Epithelial cell of prostate (primary cell): ENCODE results near the gene ENG.
"Not testable (repeated sequence)": the region's sequence is repeated elsewhere in the genome, so short reads cannot be mapped to it uniquely, and the experiment has no call there.

Experiments used
- DNase-seq: peaks from one replicate; pipeline ENCODE4 v3.0.0-alpha.2; 2011; ENCODE audit warnings: low read depth, low spot score
- H3K27ac ChIP-seq: fragments of 450-650 bp; 2 replicates; pipeline ENCODE4 v1.5.1; 2017; ENCODE audit warnings: mild to moderate bottlenecking

ENG gene

GRCh38 chr9:127781806-127782205 is 72.7 kb downstream of the ENG start:
- no peak overlapping the region for H3K27ac ChIP-seq
- no peak for DNase-seq

DNA sequence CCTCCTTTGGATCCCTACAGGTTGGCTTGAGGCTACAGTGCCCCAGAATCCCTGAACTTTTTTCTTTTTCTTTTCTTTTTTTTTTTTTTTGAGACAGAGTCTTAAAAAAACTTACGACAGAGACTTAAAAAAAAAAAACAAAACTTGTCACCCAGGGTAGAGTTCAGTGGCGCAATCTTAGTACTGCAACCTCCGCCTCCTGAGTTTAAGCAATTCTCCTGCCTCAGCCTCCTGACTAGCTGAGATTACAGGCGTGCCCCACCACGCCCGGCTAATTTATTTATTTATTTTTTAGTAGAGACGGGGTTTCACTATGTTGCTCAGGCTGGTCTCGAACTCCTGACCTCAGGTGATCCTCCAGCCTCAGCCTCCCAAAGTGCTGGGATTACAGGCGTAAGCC is 73.5 kb downstream of the ENG start:
- H3K27ac ChIP-seq, DNase-seq: not testable (repeated sequence)

GRCh38 chr9:127780126-127780885 is 74.2 kb downstream of the ENG start:
- no peak overlapping the region for H3K27ac ChIP-seq
- DNase-seq: no peak

GRCh38 chr9:127779136-127779981 is 75.1 kb downstream of the ENG start:
- no peak overlapping the region for H3K27ac ChIP-seq
- no peak for DNase-seq

GRCh38 chr9:127778280-127779135 is 76.0 kb downstream of the ENG start, which contains the start of gene SH2D3C:
Gene SH2D3C, minus strand, starts transcription at chr9:127778666. Its CDS starts 39 bp downstream, at chr9:127778627.
- no peak within 1 kb of the TSS for H3K27ac ChIP-seq
- DNase-seq: no peak

GRCh38 chr9:127777368-127777980 is 77.0 kb downstream of the ENG start:
- H3K27ac ChIP-seq: no peak overlapping the region
- no peak for DNase-seq

GRCh38 chr9:127776924-127777289 is 77.6 kb downstream of the ENG start:
- no peak overlapping the region for H3K27ac ChIP-seq
- DNase-seq: no peak

- DNase-seq: no peak
- H3K27ac ChIP-seq: no peak overlapping the region
These were observed 78.1 kb downstream of the ENG start for GRCh38 chr9:127776195-127776923.

DNA sequence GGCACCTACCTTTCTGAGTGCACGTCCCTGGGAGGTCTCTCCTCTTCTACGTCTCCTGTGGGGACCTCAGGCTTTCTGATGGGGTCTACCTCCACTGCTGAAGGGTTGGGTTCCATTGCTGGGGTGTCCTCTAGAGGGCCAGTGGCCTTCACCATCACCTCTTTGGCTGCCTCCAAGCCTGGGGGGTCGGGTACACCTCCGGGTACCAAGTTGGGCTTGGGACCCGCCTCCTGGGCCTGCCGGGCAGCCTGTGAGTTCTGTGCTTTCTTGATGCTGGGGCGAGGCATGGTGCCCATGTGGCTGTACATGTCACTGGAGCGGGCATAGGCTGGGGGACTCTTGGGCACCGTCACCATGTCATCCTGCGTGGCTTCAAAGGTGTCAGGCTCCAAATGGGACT is 80.5 kb downstream of the ENG start:
- H3K27ac ChIP-seq: no peak overlapping the region
- no peak for DNase-seq

DNA sequence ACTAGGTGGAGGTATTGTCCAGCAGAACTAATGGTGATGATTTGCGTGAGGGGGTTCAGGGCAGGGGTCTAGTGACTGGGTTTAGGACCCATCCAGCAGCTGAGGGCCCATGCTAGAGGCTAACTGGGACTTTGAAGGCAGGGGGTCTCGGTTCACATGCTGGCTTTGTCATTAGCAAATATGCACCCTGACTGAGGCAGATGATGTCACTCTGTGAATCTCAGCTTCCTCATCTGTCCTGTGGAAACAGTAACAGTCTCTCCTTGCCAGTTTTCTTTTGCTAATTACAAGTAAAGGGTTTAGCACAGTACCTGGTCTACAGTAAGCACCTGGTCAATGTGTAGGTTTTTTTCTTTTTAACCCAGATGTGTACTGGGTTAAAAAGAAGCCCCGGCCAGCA is 81.2 kb downstream of the ENG start:
- DNase-seq: no peak
- no peak overlapping the region for H3K27ac ChIP-seq

- H3K27ac ChIP-seq: no peak overlapping the region
- no peak for DNase-seq
These were observed 81.9 kb downstream of the ENG start for GRCh38 chr9:127772603-127773002.

DNA sequence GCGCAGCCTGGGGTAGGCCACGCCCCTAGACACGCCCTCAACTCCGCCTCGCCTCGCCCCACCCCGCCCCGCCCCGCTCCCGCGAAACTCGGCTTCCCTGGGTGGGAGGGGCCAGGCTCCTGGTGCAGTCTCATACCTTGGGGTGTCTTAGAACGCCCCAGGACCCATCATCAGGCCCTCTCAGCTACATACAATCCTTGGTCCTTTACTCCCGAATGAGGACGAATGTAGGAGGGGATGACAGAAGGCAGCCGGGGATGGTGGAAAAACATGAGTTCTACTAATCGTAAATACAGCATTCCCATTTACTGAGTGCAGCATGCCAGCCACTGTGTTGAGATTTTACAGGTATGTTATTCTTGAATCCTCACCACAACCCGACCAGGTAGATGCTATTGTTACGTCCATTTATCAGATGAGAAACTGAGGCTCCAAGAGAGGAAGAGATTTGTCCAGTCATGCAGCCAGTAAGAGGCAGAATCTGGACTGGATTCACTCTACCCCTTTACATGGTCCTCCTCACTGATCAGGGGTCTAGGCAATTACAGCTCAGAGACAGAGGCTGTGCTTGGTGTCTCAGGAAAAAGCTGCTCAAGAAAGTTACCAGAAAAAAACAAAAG is 82.8 kb downstream of the ENG start:
- H3K27ac ChIP-seq: no peak overlapping the region
- no peak for DNase-seq

- DNase-seq: peak; percentile 91
- no peak overlapping the region for H3K27ac ChIP-seq
These were observed 83.4 kb downstream of the ENG start for GRCh38 chr9:127770905-127771569.

- no peak for DNase-seq
- no peak overlapping the region for H3K27ac ChIP-seq
These were observed 83.9 kb downstream of the ENG start for GRCh38 chr9:127770583-127770904.

DNA sequence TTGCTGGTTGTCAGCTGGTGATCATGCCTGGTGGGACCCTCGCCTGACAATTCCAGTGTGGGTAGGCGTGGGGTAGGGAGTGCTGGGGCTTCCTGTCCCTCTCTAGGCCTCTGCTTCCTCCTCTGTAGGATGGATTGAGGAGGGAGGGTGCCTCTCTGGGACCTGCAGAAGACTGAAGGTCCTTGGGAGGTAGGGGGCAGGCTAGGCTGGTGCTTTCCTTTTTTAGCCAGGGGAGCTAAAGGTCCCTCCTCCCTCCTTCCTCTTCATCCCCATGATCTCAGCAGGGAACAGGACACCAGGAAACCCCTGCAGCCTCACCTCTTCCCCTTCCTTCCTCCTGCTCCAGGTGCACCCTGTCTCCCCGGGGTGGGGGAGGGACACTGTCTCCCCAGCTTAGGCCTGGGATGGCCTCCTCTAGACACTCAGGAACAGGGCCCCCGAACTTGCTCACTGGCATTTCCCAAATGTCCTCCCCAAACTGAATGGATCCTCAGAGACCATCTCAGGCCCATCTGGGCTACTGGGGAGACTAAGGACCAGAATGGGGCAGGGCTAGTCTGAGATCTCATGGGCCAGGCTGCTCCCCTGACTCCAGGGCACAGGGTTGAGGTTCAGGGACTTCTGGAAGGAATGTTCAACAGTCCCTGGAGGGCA is 84.4 kb downstream of the ENG start:
- DNase-seq: no peak
- H3K27ac ChIP-seq: no peak overlapping the region

- no peak for DNase-seq
- no peak overlapping the region for H3K27ac ChIP-seq
These were observed 85.4 kb downstream of the ENG start for GRCh38 chr9:127769101-127769500.

DNA sequence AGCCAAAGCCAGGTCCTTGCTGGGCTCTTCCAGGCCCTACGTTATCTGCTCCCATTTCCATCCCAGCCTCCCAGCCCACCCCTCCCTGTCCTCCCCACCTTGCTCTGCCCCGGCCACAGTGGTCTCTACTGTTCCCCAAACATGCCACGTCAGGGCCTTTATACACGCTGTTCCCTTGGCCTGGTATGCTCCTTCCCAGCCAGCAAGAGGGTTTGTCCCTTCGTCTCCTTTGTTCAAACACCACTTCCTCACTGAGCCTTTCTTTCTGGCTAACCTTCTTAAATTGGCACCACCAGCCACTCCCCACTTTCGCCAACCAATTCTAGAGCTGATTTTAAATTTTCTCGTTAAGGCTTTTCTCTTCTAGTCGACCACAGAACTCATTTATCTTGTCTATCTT is 85.8 kb downstream of the ENG start:
- H3K27ac ChIP-seq: no peak overlapping the region
- DNase-seq: no peak

- DNase-seq: no peak
- H3K27ac ChIP-seq: no peak overlapping the region
These were observed 86.5 kb downstream of the ENG start for GRCh38 chr9:127767909-127768331.
